ENCODE data around the gene ASTN2. TPM values are rescaled to one million over a fixed set of nuclear protein-coding genes. Genes with fewer than 3 reads are reported as not detected.

Gene ASTN2
- polyA plus RNA-seq, 1 experiment = 6.6 TPM

DNA sequence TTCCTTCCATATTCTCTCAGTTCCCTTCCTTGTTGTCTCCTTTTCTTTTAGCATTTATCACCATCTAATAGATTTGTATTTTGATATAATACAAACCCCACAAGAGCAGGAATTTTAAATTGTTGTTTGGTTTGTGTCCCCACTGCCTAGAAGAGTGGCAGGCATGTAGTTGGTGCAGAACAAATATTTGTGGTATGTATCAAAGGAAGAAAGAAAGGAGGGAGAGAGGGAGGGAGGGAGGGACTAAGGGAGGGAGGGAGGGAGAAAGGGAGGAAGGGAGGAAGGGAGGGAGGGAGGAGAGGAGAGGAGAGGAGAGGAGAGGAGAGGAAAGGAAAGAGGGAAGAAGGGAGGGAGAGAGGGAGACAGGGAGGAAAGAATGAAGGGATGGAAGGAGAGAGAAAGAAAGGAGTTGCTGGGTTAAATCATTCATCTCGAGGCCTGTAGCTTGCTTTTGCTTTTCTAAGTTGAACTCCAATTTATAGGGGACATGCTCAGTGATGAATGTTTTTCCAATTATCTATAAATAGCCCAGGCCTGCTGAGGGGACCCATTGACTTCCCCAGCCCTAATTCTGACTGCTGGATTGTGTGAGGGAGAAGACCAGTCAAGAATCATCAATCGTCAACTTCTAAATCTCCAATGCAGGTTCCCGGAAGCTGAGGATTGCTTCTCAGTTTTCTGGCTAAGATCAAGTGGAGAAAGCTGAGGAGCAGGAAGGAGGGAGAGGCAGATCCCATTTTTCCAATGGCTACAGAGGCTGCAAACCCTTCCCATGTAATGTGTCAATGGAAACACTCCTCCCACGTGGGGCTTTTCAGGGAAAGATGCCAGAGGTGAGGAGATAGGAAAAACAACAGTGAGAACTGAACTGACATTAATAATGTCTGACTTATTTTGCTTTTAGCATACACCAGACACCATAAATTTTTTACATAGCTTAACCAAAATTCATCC lies 320.7 kb downstream of the ASTN2 start:
- DNase-seq (ENCODE audit: low read depth, low spot score) = no peak
- TF ChIP-seq, protein P1, sequence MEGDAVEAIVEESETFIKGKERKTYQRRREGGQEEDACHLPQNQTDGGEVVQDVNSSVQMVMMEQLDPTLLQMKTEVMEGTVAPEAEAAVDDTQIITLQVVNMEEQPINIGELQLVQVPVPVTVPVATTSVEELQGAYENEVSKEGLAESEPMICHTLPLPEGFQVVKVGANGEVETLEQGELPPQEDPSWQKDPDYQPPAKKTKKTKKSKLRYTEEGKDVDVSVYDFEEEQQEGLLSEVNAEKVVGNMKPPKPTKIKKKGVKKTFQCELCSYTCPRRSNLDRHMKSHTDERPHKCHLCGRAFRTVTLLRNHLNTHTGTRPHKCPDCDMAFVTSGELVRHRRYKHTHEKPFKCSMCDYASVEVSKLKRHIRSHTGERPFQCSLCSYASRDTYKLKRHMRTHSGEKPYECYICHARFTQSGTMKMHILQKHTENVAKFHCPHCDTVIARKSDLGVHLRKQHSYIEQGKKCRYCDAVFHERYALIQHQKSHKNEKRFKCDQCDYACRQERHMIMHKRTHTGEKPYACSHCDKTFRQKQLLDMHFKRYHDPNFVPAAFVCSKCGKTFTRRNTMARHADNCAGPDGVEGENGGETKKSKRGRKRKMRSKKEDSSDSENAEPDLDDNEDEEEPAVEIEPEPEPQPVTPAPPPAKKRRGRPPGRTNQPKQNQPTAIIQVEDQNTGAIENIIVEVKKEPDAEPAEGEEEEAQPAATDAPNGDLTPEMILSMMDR (IDR thresholded peaks at IDR 0.05; ENCODE audit: low read depth, low read length) = no peak
- ChIA-PET CTCF (no interaction called here), POLR2A (no interaction called here)
- Histone ChIP-seq H3K27me3 (ENCODE audit: control insufficient read depth, insufficient read depth, low read length) (no peaks in the 10 kb centered on the region), H3K4me3 (ENCODE audit: low read depth, low read length) (no peak overlapping the region), H3K9me3 (ENCODE audit: control insufficient read depth, insufficient read depth, low read length) (no peaks in the 10 kb centered on the region), H3K27ac (ENCODE audit: low read depth, low read length) (no peak overlapping the region)

DNA sequence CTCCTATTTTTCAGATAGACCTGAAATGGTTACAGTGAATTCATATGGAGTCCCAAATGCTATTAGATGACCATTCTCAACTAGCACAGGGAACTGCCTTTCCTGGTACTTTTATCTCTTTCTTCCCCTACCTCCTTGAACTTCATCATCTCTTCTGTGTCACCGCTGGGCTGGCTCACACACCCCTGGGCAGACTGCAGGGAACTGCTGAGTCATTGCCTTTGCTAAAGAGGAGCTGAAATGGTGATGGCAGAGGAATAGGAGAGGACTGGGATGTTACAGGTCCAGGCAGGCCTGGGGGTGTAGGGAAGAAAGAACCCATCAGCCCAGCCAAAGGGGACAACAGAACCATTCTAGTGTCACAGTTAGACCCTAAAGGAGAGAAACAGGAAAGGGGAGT lies 322.3 kb downstream of the ASTN2 start:
- DNase-seq (ENCODE audit: low read depth, low spot score) = no peak
- Histone ChIP-seq H3K4me3 (ENCODE audit: low read depth, low read length) (no peak overlapping the region), H3K9me3 (ENCODE audit: control insufficient read depth, insufficient read depth, low read length) (no peaks in the 10 kb centered on the region), H3K27me3 (ENCODE audit: control insufficient read depth, insufficient read depth, low read length) (no peaks in the 10 kb centered on the region), H3K27ac (ENCODE audit: low read depth, low read length) (no peak overlapping the region)
- CTCF ChIA-PET = no interaction called here
- TF ChIP-seq, protein P1 (IDR thresholded peaks at IDR 0.05; ENCODE audit: low read depth, low read length) = no peak
- POLR2A ChIA-PET = no interaction called here

DNA sequence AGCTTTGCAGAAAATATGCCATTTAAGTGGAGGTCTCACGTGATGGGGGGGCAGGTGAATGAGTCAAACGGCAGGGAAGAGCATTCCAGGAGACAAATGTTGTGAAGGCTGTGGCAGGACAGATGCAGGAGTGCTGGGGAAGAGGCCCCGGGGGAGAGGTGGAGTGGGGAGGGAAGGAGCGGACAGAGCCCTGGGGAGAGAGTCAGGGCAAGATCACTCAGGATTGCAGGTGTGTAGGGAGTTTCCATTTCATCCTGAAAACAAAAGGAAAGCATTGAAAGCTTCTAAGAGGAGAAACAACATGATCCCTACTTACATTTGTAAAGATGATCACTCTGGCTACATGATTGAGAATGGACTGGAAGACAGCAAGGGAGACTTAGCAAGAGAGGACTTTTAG lies 323.3 kb downstream of the ASTN2 start:
- ChIA-PET CTCF (no interaction called here), POLR2A (no interaction called here)
- no peaks in the 10 kb centered on the region for H3K27me3 ChIP-seq (ENCODE audit: control insufficient read depth, insufficient read depth, low read length)
- H3K4me3 ChIP-seq (ENCODE audit: low read depth, low read length) = no peak overlapping the region
- no peak overlapping the region for H3K27ac ChIP-seq (ENCODE audit: low read depth, low read length)
- H3K9me3 ChIP-seq (ENCODE audit: control insufficient read depth, insufficient read depth, low read length) = no peaks in the 10 kb centered on the region
- TF ChIP-seq, protein P1 (IDR thresholded peaks at IDR 0.05; ENCODE audit: low read depth, low read length) = no peak
- no peak for DNase-seq (ENCODE audit: low read depth, low spot score)

DNA sequence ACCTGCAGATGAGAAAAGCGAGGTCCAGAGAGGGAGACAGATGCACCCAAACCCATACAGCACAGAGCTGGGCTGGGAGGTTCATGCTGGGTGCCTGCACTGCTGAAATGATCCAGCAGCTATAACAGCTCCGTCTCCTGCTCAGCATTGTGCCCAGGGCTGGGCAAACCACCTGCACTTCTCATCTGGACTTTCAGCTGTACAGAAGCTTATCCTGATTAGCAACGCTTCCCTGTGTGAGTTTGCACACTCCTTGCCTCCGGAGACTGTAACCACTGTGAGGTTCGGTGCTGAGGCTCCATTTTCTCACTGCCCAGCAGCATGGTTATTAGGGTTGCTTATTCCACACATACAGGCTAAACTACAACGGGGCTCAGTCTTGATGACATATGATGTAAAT lies 326.1 kb downstream of the ASTN2 start:
- no peaks in the 10 kb centered on the region for H3K27me3 ChIP-seq (ENCODE audit: control insufficient read depth, insufficient read depth, low read length)
- CTCF ChIA-PET = no interaction called here
- no peak for DNase-seq (ENCODE audit: low read depth, low spot score)
- POLR2A ChIA-PET = no interaction called here
- no peaks in the 10 kb centered on the region for H3K9me3 ChIP-seq (ENCODE audit: control insufficient read depth, insufficient read depth, low read length)
- TF ChIP-seq, protein P1 (IDR thresholded peaks at IDR 0.05; ENCODE audit: low read depth, low read length) = no peak
- no peak overlapping the region for H3K27ac ChIP-seq (ENCODE audit: low read depth, low read length)
- H3K4me3 ChIP-seq (ENCODE audit: low read depth, low read length) = no peak overlapping the region

DNA sequence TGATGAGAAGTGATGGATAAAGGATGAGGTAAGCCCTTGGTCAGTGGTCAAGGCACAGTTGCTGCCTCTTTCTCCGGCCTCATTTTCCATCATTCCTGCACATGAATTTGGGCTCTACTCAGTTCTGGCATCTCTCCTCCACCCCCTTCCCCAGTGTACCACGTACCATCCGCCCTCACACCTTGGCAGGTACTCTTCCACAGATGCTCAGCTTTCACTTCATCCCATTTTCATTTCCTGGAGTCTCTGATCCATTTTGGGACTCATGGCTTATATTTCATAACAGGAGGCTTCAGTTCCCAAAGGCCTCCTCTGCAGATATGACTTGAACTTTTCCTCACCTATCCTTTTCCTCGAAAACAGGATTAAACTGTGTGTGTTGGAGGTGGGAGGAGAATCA lies 326.7 kb downstream of the ASTN2 start:
- Histone ChIP-seq H3K4me3 (ENCODE audit: low read depth, low read length) (no peak overlapping the region), H3K9me3 (ENCODE audit: control insufficient read depth, insufficient read depth, low read length) (no peaks in the 10 kb centered on the region), H3K27me3 (ENCODE audit: control insufficient read depth, insufficient read depth, low read length) (no peaks in the 10 kb centered on the region), H3K27ac (ENCODE audit: low read depth, low read length) (no peak overlapping the region)
- CTCF ChIA-PET = no interaction called here
- DNase-seq (ENCODE audit: low read depth, low spot score) = no peak
- POLR2A ChIA-PET = no interaction called here
- TF ChIP-seq, protein P1 (IDR thresholded peaks at IDR 0.05; ENCODE audit: low read depth, low read length) = no peak

Measured in AG04450 (cell line).